A549 (cell line): ENCODE data around the gene SEC11A. TPM values are rescaled to one million over a fixed set of nuclear protein-coding genes. Genes with fewer than 3 reads are reported as not detected.

Experiments used
- ATAC-seq, 2 experiments: fragments of 200-7000 bp in 1 of 2; fragments of >200 bp in 1 of 2; cut with Nextera tagmentation in 1 of 2; cut with Tn5 transposase in 1 of 2; 3 replicates each; pipeline versions ENCODE4 v1.8.0 to v1.9.1; 2018 to 2020; ENCODE audit warnings: mild to moderate bottlenecking in 1 of 2, moderate library complexity in 1 of 2
- CTCF ChIA-PET: fragments of 300-600 bp; sonication (Branson Sonifier 250); formaldehyde crosslinking; extraction: SDS; loops from one replicate; lab custom pipeline; 2021; ENCODE audit warnings: antibody characterized with exemption, inconsistent platforms; lab: Yijun Ruan, JAX
- POLR2A ChIA-PET: fragments of 350-600 bp; formaldehyde crosslinking; extraction: SDS; loops from one replicate; lab custom pipeline; 2021; ENCODE audit warnings: antibody characterized with exemption, inconsistent platforms; lab: Yijun Ruan, JAX
- DNase-seq, 2 experiments: peaks; one replicate each; pipeline versions ENCODE4 v3.0.0 to v3.0.0-alpha.2; 2011 to 2016; ENCODE audit warnings: low read depth in 1 of 2, low spot score in 1 of 2
- FAIRE-seq: peaks from 2 replicates; lab custom pipeline; 2011; peaks lifted over from hg19 to GRCh38; lab: Jason Lieb, UNC
- H3K27ac ChIP-seq, 2 experiments: fragments of >200 bp; sonication (Bioruptor Twin); formaldehyde crosslinking; 3 replicates each; pipeline ENCODE4 v1.5.1; 2016 to 2017
- H3K4me1 ChIP-seq: fragments of >200 bp; sonication (Bioruptor Twin); formaldehyde crosslinking; 3 replicates; pipeline ENCODE4 v1.6.1; 2016
- H3K4me2 ChIP-seq: fragments of >200 bp; sonication (Bioruptor Twin); formaldehyde crosslinking; 3 replicates; pipeline ENCODE4 v1.6.1; 2016
- H3K4me3 ChIP-seq: fragments of >200 bp; sonication (Bioruptor Twin); formaldehyde crosslinking; 3 replicates; pipeline ENCODE4 v1.5.1; 2016
- H3K9me3 ChIP-seq: fragments of >200 bp; sonication (Bioruptor Twin); formaldehyde crosslinking; 3 replicates; pipeline ENCODE4 v1.6.1; 2016
- CBX2 ChIP-seq: fragments of 200-600 bp; sonication (generic); IDR thresholded peaks from 2 replicates; pipeline ENCODE4 v1.6.1; 2016; ENCODE audit warnings: low read depth, mild to moderate bottlenecking, borderline replicate concordance
- CBX8 ChIP-seq: fragments of 200-600 bp; sonication (generic); IDR thresholded peaks from 2 replicates; pipeline ENCODE4 v1.6.1; 2016
- CEBPB ChIP-seq, 2 experiments: fragments of >200 bp in 1 of 2; sonication (Bioruptor Twin) in 1 of 2; formaldehyde crosslinking in 1 of 2; IDR thresholded peaks; 2 replicates each; pipeline ENCODE4 v1.6.1; 2012 to 2016
- CHD2 ChIP-seq: fragments of 150-350 bp; IDR thresholded peaks from 2 replicates; pipeline ENCODE4 v1.6.1; 2014; ENCODE audit warnings: low read length; ENCODE audit not compliant: partially characterized antibody
- EP300 ChIP-seq, 2 experiments: fragments of >200 bp; sonication (Bioruptor Twin); formaldehyde crosslinking; IDR thresholded peaks; 2 replicates in 1 of 2; 3 replicates in 1 of 2; pipeline ENCODE4 v1.6.1; 2016 to 2017
- ESRRA ChIP-seq: fragments of 150-350 bp; IDR thresholded peaks from 2 replicates; pipeline ENCODE4 v1.6.1; 2014; ENCODE audit warnings: mild to moderate bottlenecking, low read length, borderline replicate concordance
- FOSB ChIP-seq: fragments of 250-450 bp; sonication (Bioruptor Pico); IDR thresholded peaks from 2 replicates; pipeline ENCODE4 v1.5.0; 2020; ENCODE audit warnings: mild to moderate bottlenecking, moderate library complexity
- GATA3 ChIP-seq: IDR thresholded peaks from 2 replicates; pipeline ENCODE4 v1.6.1; 2012; ENCODE audit warnings: borderline replicate concordance
- HOXA7 ChIP-seq: fragments of 250-450 bp; sonication (Bioruptor Pico); IDR thresholded peaks from 2 replicates; pipeline ENCODE4 v1.5.0; 2020; ENCODE audit warnings: mild to moderate bottlenecking, moderate library complexity
- JUNB ChIP-seq: fragments of >200 bp; sonication (Bioruptor Twin); formaldehyde crosslinking; IDR thresholded peaks from 2 replicates; pipeline ENCODE4 v1.6.1; 2016
- KDM1A ChIP-seq: fragments of 200-600 bp; sonication (generic); IDR thresholded peaks from 2 replicates; pipeline ENCODE4 v1.6.1; 2016; ENCODE audit warnings: low read depth, mild to moderate bottlenecking
- MYC ChIP-seq: IDR thresholded peaks from 2 replicates; pipeline ENCODE4 v1.6.1; 2012; ENCODE audit warnings: mild to moderate bottlenecking, inconsistent platforms, low read length, improper control_type of control experiment, borderline replicate concordance
- NPAS2 ChIP-seq: fragments of 250-450 bp; sonication (Bioruptor Pico); IDR thresholded peaks from 2 replicates; pipeline ENCODE4 v1.8.0; 2022; ENCODE audit warnings: mild to moderate bottlenecking, moderate library complexity, borderline replicate concordance
- NR3C1 ChIP-seq: fragments of >200 bp; sonication (Bioruptor Twin); formaldehyde crosslinking; IDR thresholded peaks from 3 replicates; pipeline ENCODE4 v1.6.1; 2017
- RAD21 ChIP-seq, 2 experiments: fragments of >200 bp in 1 of 2; sonication (Bioruptor Twin) in 1 of 2; formaldehyde crosslinking in 1 of 2; IDR thresholded peaks in 1 of 2; conservative IDR thresholded peaks in 1 of 2; 2 replicates in 1 of 2; 3 replicates in 1 of 2; pipeline ENCODE4 v1.6.1; 2012 to 2018; ENCODE audit warnings: inconsistent platforms in 1 of 2
- RARB ChIP-seq: fragments of 250-450 bp; sonication (Bioruptor Pico); IDR thresholded peaks from 2 replicates; pipeline ENCODE4 v1.8.0; 2021; ENCODE audit warnings: mild to moderate bottlenecking, moderate library complexity
- RFX5 ChIP-seq: fragments of 450-650 bp; IDR thresholded peaks from 2 replicates; pipeline ENCODE4 v1.7.1; 2014; ENCODE audit warnings: antibody characterized with exemption, mild to moderate bottlenecking, moderate library complexity
- SMC3 ChIP-seq: fragments of >200 bp; sonication (Bioruptor Twin); formaldehyde crosslinking; IDR thresholded peaks from 3 replicates; pipeline ENCODE4 v1.6.1; 2018; ENCODE audit warnings: inconsistent platforms
- TFCP2L1 ChIP-seq: fragments of 250-450 bp; sonication (Bioruptor Pico); IDR thresholded peaks from 2 replicates; pipeline ENCODE4 v1.5.0; 2021; ENCODE audit warnings: mild to moderate bottlenecking
- ZC3H11A ChIP-seq: fragments of 450-650 bp; IDR thresholded peaks from 2 replicates; pipeline ENCODE4 v1.6.1; 2014; ENCODE audit warnings: antibody characterized with exemption, mild to moderate bottlenecking
- ZSCAN20 ChIP-seq: fragments of 250-450 bp; sonication (Bioruptor Pico); IDR thresholded peaks from 2 replicates; pipeline ENCODE4 v1.8.0; 2022; ENCODE audit warnings: mild to moderate bottlenecking, moderate library complexity
- WGBS: methylation state at CpG from one replicate; pipeline ENCODE4 v1.1.6; 2017; ENCODE audit errors: missing lambda C conversion rate; 5-methylcytosine and 5-hydroxymethylcytosine counted together
- polyA plus RNA-seq, 4 experiments: library from polyadenylated mRNA; depleted of rRNA in 3 of 4; stranded (reverse); fragments of >200 nt; fragmentation: RNase III in 1 of 4; extraction: RNeasy Plus Mini Kit Qiagen cat#74134 plus additional on column Dnase treatment in 1 of 4; gene quantifications; 2 replicates in 3 of 4; 3 replicates in 1 of 4; pipeline ENCODE4 v1.2.3, GENCODE V29; 2011 to 2017
- TF ChIP-seq, protein P1 (sequence below): fragments of >200 bp; sonication (Bioruptor Twin); formaldehyde crosslinking; IDR thresholded peaks from 3 replicates; pipeline ENCODE4 v1.5.1; 2016
- TF ChIP-seq, protein P2 (sequence below): fragments of 150-350 bp; IDR thresholded peaks from 2 replicates; pipeline ENCODE4 v1.6.1; 2014; ENCODE audit warnings: low read depth, mild to moderate bottlenecking, low read length
- TF ChIP-seq, protein P3 (sequence below): IDR thresholded peaks from 2 replicates; pipeline ENCODE4 v1.6.1; 2012; ENCODE audit warnings: low read depth, borderline replicate concordance

The SEC11A gene
- polyA plus RNA-seq, 2 of the 4 experiments (the other 2 are of a cell fraction) = 380 to 490 TPM

GRCh38 chr15:84631706-84632272 is 84.2 kb downstream of the SEC11A start:
- ATAC-seq (peak; percentile 3 to 17; a peak in 4 of 6 replicates), DNase-seq (no peak), FAIRE-seq (no peak)
- peak overlapping the region; percentile 72 to 89 for H3K27ac ChIP-seq
- ChIA-PET CTCF (interaction anchor here (0.7 to 2.3 kb wide), 14 partner anchors 8 to 416 kb away, joined by 3 to 17 read pairs (median 4); partner anchors contain the start of gene WDR73), POLR2A (interaction anchor here (0.7 to 2.8 kb wide), 11 partner anchors 10 to 103 kb away, joined by 3 to 16 read pairs (median 5); partner anchors contain the start of genes NMB, WDR73 and ZSCAN2)
- peak overlapping the region; percentile 87 for H3K4me2 ChIP-seq
- no peaks in the 10 kb centered on the region for H3K9me3 ChIP-seq
- WGBS = 70% methylated on average over 7 of the region's 7 CpGs
- TF ChIP-seq NPAS2 (CRISPR knock-in tag) (no peak), GATA3 (0 out of 2 replicates have a peak, but pooled peaks have one; percentile 3)
- H3K4me3 ChIP-seq = peak overlapping the region; percentile 52
- H3K4me1 ChIP-seq = peaks cover 24% of the 10 kb centered on the region; the same call in 2 of the 3 replicates

GRCh38 chr15:84629033-84629432 is 86.9 kb downstream of the SEC11A start:
- no peak for FAIRE-seq
- POLR2A ChIA-PET = interaction anchor here (0.6 to 1.4 kb wide), 2 partner anchors 28 to 29 kb away, joined by 5 to 6 read pairs; partner anchors contain the start of gene NMB
- peaks cover 4% of the 10 kb centered on the region; the same call in 2 of the 3 replicates for H3K9me3 ChIP-seq
- WGBS = 92% methylated on average over 9 of the region's 9 CpGs
- H3K4me3 ChIP-seq = no peak overlapping the region
- peaks cover 19% of the 10 kb centered on the region; the same call in 2 of the 3 replicates for H3K4me1 ChIP-seq
- CTCF ChIA-PET = interaction anchor here (0.7 to 1.7 kb wide), 8 partner anchors 9 to 299 kb away, joined by 3 to 4 read pairs (median 3); no protein-coding TSS in a partner anchor
- H3K27ac ChIP-seq = no peak overlapping the region
- no peak for DNase-seq
- ATAC-seq = no peak
- H3K4me2 ChIP-seq = no peak overlapping the region
- no peak for TF ChIP-seq FOSB (CRISPR knock-in tag)
- peak; percentile 95 for TF ChIP-seq ZC3H11A

- no peak overlapping the region for H3K27ac ChIP-seq
- H3K9me3 ChIP-seq = peaks cover 38% of the 10 kb centered on the region
- H3K4me2 ChIP-seq = no peak overlapping the region
- ChIA-PET CTCF (interaction anchor here (0.7 to 2.7 kb wide), 10 partner anchors 13 to 303 kb away, joined by 3 to 14 read pairs (median 4); partner anchors contain the start of genes NMB, WDR73 and ZSCAN2), POLR2A (interaction anchor here (1.1 kb wide), 1 partner anchor 91 kb away, joined by 3 read pairs; the partner anchor contains the start of gene SEC11A)
- no peaks in the 10 kb centered on the region for H3K4me1 ChIP-seq
- 88% methylated on average over 2 of the region's 2 CpGs for WGBS
- FAIRE-seq = no peak
- ATAC-seq = no peak; a peak in 1 of 6 replicates
- TF ChIP-seq NR3C1 (no peak), CBX8 (no peak), ZSCAN20 (no peak), CEBPB (IDR thresholded peaks at IDR 0.05) (no peak), RAD21 (conservative IDR thresholded peaks at IDR 0.05 in 1 of 2, IDR thresholded peaks at IDR 0.05 in 1 of 2) (no peak), HOXA7 (CRISPR knock-in tag) (no peak)
- TF ChIP-seq, protein P1, sequence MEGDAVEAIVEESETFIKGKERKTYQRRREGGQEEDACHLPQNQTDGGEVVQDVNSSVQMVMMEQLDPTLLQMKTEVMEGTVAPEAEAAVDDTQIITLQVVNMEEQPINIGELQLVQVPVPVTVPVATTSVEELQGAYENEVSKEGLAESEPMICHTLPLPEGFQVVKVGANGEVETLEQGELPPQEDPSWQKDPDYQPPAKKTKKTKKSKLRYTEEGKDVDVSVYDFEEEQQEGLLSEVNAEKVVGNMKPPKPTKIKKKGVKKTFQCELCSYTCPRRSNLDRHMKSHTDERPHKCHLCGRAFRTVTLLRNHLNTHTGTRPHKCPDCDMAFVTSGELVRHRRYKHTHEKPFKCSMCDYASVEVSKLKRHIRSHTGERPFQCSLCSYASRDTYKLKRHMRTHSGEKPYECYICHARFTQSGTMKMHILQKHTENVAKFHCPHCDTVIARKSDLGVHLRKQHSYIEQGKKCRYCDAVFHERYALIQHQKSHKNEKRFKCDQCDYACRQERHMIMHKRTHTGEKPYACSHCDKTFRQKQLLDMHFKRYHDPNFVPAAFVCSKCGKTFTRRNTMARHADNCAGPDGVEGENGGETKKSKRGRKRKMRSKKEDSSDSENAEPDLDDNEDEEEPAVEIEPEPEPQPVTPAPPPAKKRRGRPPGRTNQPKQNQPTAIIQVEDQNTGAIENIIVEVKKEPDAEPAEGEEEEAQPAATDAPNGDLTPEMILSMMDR = no peak
- H3K4me3 ChIP-seq = no peak overlapping the region
- DNase-seq = no peak
Measured at GRCh38 chr15:84625123-84625522, 90.8 kb downstream of the SEC11A start.

DNA sequence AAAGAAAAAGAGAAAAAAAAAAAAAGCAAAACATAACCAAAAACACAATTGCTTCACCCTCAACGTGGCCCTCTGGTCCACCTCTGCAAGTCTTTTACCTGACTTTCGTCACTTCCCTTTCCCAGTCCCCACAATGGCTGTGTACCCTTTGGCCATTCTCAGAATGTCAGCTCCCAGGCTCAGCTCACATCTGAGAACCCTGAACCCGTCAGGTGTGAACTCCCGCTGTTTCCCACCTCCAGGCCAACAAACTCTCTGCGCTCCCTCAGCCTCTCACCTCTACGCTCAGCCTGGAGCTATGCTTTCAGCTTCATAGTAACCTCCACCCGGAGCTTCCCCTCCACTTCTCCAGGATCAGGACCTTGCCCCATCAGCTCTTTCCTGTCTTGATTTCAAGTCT is 91.6 kb downstream of the SEC11A start:
- Histone ChIP-seq H3K4me2 (no peak overlapping the region), H3K27ac (no peak overlapping the region), H3K4me3 (no peak overlapping the region), H3K4me1 (no peaks in the 10 kb centered on the region), H3K9me3 (peaks cover 43% of the 10 kb centered on the region)
- WGBS = 94% methylated on average over 7 of the region's 7 CpGs
- CTCF ChIA-PET = interaction anchor here (0.6 to 4.2 kb wide), 8 partner anchors 14 to 1197 kb away, joined by 3 to 24 read pairs (median 4); partner anchors contain the start of gene WDR73
- FAIRE-seq (no peak), DNase-seq (no peak), ATAC-seq (no peak; a peak in 1 of 6 replicates)
- POLR2A ChIA-PET = no interaction called here
- no peak for TF ChIP-seq ESRRA
- no peak for TF ChIP-seq KDM1A
- no peak for TF ChIP-seq JUNB
- TF ChIP-seq MYC = no peak
- no peak for TF ChIP-seq ZSCAN20
- TF ChIP-seq CHD2 = no peak
- no peak for TF ChIP-seq RARB (CRISPR knock-in tag)
- TF ChIP-seq RFX5 = no peak
- no peak for TF ChIP-seq EP300 (IDR thresholded peaks at IDR 0.05)
- TF ChIP-seq CBX2 = no peak
- no peak for TF ChIP-seq HOXA7 (CRISPR knock-in tag)
- TF ChIP-seq, protein P2, sequence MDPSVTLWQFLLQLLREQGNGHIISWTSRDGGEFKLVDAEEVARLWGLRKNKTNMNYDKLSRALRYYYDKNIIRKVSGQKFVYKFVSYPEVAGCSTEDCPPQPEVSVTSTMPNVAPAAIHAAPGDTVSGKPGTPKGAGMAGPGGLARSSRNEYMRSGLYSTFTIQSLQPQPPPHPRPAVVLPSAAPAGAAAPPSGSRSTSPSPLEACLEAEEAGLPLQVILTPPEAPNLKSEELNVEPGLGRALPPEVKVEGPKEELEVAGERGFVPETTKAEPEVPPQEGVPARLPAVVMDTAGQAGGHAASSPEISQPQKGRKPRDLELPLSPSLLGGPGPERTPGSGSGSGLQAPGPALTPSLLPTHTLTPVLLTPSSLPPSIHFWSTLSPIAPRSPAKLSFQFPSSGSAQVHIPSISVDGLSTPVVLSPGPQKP = no peak
- TF ChIP-seq GATA3 = no peak
- no peak for TF ChIP-seq TFCP2L1 (CRISPR knock-in tag)
- TF ChIP-seq, protein P3, sequence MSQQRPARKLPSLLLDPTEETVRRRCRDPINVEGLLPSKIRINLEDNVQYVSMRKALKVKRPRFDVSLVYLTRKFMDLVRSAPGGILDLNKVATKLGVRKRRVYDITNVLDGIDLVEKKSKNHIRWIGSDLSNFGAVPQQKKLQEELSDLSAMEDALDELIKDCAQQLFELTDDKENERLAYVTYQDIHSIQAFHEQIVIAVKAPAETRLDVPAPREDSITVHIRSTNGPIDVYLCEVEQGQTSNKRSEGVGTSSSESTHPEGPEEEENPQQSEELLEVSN = no peak
- TF ChIP-seq SMC3 = no peak
